GM21515 (cell line): Measurements from ENCODE around the gene HLA-DOA.

Experiments used
- ATAC-seq: cut with Tn5 transposase; IDR thresholded peaks from one replicate; pipeline ENCODE4 v1.9.1; 2021; ENCODE audit not compliant: unreplicated experiment

HLA-DOA gene

GRCh38 chr6:33017694-33018353, 8.4 kb upstream of the HLA-DOA start:
- no peak for ATAC-seq

GRCh38 chr6:33017018-33017417, 7.6 kb upstream of the HLA-DOA start:
- ATAC-seq, result no peak

- ATAC-seq, result no peak
Measured at GRCh38 chr6:33015798-33016197, 6.4 kb upstream of the HLA-DOA start.

- ATAC-seq, result no peak
Measured at GRCh38 chr6:33014841-33015634, 5.6 kb upstream of the HLA-DOA start.

GRCh38 chr6:33013608-33014007, 4.2 kb upstream of the HLA-DOA start:
- no peak for ATAC-seq

- no peak for ATAC-seq
Measured at GRCh38 chr6:33010356-33010755, 965 bp upstream of the HLA-DOA start.

- no peak for ATAC-seq
Measured at GRCh38 chr6:33007831-33008400, 1.5 kb downstream of the HLA-DOA start.

GRCh38 chr6:33004940-33005339, 4.5 kb downstream of the HLA-DOA start:
- no peak for ATAC-seq

GRCh38 chr6:33001685-33002084, 7.7 kb downstream of the HLA-DOA start:
- no peak for ATAC-seq

- ATAC-seq, result no peak
Measured at GRCh38 chr6:33000055-33000454, 9.3 kb downstream of the HLA-DOA start.

GRCh38 chr6:32995448-32995847, 13.9 kb downstream of the HLA-DOA start:
- ATAC-seq, result no peak

GRCh38 chr6:32993363-32993973, 15.9 kb downstream of the HLA-DOA start:
- no peak for ATAC-seq

GRCh38 chr6:32991972-32992371, 17.4 kb downstream of the HLA-DOA start:
- ATAC-seq, result no peak

GRCh38 chr6:32989368-32989767, 20.0 kb downstream of the HLA-DOA start:
- ATAC-seq, result no peak

GRCh38 chr6:32984622-32985389, 24.6 kb downstream of the HLA-DOA start:
- ATAC-seq, result no peak

GRCh38 chr6:32983964-32984621, 25.3 kb downstream of the HLA-DOA start:
- ATAC-seq, result no peak

- ATAC-seq, result no peak
Measured at GRCh38 chr6:32983493-32983848, 25.9 kb downstream of the HLA-DOA start.

- no peak for ATAC-seq
Measured at GRCh38 chr6:32982702-32983492, 26.5 kb downstream of the HLA-DOA start.

GRCh38 chr6:32982084-32982701, 27.2 kb downstream of the HLA-DOA start:
- no peak for ATAC-seq
